ENCODE results near the gene FOXK1.

Gene FOXK1

DNA sequence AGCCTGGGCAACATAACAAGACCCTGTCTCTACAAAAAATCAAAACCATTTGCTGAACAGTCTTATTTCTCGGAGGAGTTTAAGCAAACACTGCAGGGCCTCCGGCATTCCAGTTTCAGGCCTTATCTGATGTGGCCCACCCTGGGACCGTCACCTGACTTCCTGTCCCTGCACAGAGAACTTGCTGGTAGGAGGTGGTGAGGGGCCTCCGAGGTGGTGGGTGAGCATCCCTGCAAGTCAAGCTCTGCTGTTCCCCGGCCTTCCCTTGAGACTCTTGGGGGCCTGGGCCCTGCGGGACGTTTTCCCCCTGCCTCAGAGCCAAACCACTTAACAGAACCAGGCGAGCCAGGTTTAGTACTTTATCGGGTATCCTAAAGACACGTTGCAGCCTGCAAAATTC, 48.9 kb downstream of the FOXK1 start:
- H2AK5ac ChIP-seq (ENCODE audit: low read length): no peak overlapping the region
- no peak overlapping the region for H3K4me3 ChIP-seq (ENCODE audit: low read length)
- H2BK5ac ChIP-seq (ENCODE audit: low read length): no peak overlapping the region
- H3K56ac ChIP-seq (ENCODE audit: low read length): no peak overlapping the region
- no peak overlapping the region for H2BK15ac ChIP-seq (replicated peaks; ENCODE audit: low read depth)
- H3K27me3 ChIP-seq (ENCODE audit: insufficient read depth, low read length, poor library complexity): no peaks in the 10 kb centered on the region
- H4K5ac ChIP-seq (ENCODE audit: low read length): no peak overlapping the region
- peak; percentile 51 for DNase-seq
- no peak overlapping the region for H3K4ac ChIP-seq (ENCODE audit: low read depth, low read length)
- no peak overlapping the region for H3K18ac ChIP-seq (ENCODE audit: low read length)
- no peak overlapping the region for H4K8ac ChIP-seq (ENCODE audit: low read depth, low read length)
- no peak overlapping the region for H2BK120ac ChIP-seq (ENCODE audit: low read depth, low read length)
- no peaks in the 10 kb centered on the region for H3K36me3 ChIP-seq (ENCODE audit: control insufficient read depth, insufficient read depth, low read length)
- no peak overlapping the region for H3K23ac ChIP-seq (ENCODE audit: low read length)
- H3K4me1 ChIP-seq (ENCODE audit: control insufficient read depth, low read depth, low read length): no peaks in the 10 kb centered on the region
- H3K79me2 ChIP-seq (ENCODE audit: control insufficient read depth, insufficient read depth, low read length): no peaks in the 10 kb centered on the region
- peaks cover 2% of the 10 kb centered on the region for H3K79me1 ChIP-seq (ENCODE audit: low read length)
- H3K4me2 ChIP-seq (ENCODE audit: low read length): no peak overlapping the region
- no peak overlapping the region for H3K9ac ChIP-seq (ENCODE audit: low read length)
- H3K27ac ChIP-seq (ENCODE audit: low read depth, low read length): no peak overlapping the region
- WGBS (ENCODE audit: extremely low coverage, insufficient coverage, low lambda C conversion rate): no CpG with 5 or more reads among the region's 10 CpGs

DNA sequence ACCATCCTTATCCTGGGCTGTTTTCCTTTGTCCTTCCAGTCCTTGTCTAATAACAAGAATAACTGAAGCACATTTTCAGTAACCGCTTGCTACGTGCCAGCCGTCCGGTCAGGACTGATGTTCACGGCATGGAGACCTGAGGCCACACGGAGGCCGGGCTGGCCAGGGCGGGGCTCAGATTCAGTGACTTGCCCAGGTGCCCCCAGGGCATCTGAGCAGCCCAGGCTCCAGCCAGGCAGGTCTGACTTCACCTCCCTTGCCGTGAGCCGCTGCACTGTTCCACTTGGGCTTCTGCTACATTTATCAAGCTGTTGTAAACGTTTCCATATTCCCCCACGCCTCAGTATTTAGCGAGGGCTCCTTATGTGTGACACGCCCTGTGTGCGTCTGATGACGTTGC, 49.7 kb downstream of the FOXK1 start:
- Histone ChIP-seq H3K18ac (ENCODE audit: low read length) (no peak overlapping the region), H2BK120ac (ENCODE audit: low read depth, low read length) (no peak overlapping the region), H3K27ac (ENCODE audit: low read depth, low read length) (no peak overlapping the region), H3K56ac (ENCODE audit: low read length) (no peak overlapping the region), H3K79me1 (ENCODE audit: low read length) (peaks cover 2% of the 10 kb centered on the region), H4K8ac (ENCODE audit: low read depth, low read length) (no peak overlapping the region), H3K4ac (ENCODE audit: low read depth, low read length) (no peak overlapping the region), H2BK5ac (ENCODE audit: low read length) (no peak overlapping the region), H4K5ac (ENCODE audit: low read length) (no peak overlapping the region), H3K27me3 (ENCODE audit: insufficient read depth, low read length, poor library complexity) (no peaks in the 10 kb centered on the region), H3K4me2 (ENCODE audit: low read length) (no peak overlapping the region), H2BK15ac (replicated peaks; ENCODE audit: low read depth) (no peak overlapping the region), H3K9ac (ENCODE audit: low read length) (no peak overlapping the region), H3K4me1 (ENCODE audit: control insufficient read depth, low read depth, low read length) (no peaks in the 10 kb centered on the region), H3K4me3 (ENCODE audit: low read length) (no peak overlapping the region), H3K36me3 (ENCODE audit: control insufficient read depth, insufficient read depth, low read length) (no peaks in the 10 kb centered on the region), H3K23ac (ENCODE audit: low read length) (no peak overlapping the region), H2AK5ac (ENCODE audit: low read length) (no peak overlapping the region), H3K79me2 (ENCODE audit: control insufficient read depth, insufficient read depth, low read length) (no peaks in the 10 kb centered on the region)
- DNase-seq: no peak
- WGBS (ENCODE audit: extremely low coverage, insufficient coverage, low lambda C conversion rate): no CpG with 5 or more reads among the region's 16 CpGs

DNA sequence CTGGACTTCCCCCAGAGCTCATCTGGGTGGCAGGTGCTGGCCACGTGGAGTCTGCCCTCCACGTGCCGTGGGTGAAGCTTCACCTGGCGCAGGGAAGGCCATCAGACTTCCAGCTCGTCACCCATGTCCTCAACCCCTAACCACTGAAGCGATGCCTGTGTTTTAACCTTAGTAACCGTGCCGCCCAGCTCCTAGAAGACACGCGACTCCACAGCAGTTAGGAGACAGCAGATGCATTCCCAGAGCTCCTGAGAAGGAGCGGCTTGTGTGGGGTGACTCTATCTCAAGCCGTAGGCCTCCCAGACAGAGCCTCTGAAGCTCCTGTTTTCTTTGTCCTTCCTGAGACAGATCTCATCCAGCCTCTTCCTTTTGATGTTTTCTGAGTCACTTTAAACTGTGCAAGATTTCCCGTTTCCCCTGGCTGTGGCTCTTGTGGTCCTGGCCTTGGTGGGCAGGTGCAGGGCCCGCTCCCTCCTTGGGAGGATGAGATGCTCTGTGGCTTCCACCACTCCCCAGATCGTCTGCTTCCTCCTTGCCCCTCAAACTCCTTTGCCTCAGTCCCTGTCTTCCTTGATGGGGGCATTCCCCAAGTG, 51.9 kb downstream of the FOXK1 start:
- H4K5ac ChIP-seq (ENCODE audit: low read length): no peak overlapping the region
- H3K18ac ChIP-seq (ENCODE audit: low read length): no peak overlapping the region
- no peaks in the 10 kb centered on the region for H3K79me2 ChIP-seq (ENCODE audit: control insufficient read depth, insufficient read depth, low read length)
- H3K79me1 ChIP-seq (ENCODE audit: low read length): peaks cover 5% of the 10 kb centered on the region
- H3K56ac ChIP-seq (ENCODE audit: low read length): no peak overlapping the region
- H2BK120ac ChIP-seq (ENCODE audit: low read depth, low read length): no peak overlapping the region
- no peak overlapping the region for H3K4me3 ChIP-seq (ENCODE audit: low read length)
- no peak overlapping the region for H3K27ac ChIP-seq (ENCODE audit: low read depth, low read length)
- no peak overlapping the region for H3K4ac ChIP-seq (ENCODE audit: low read depth, low read length)
- no peak overlapping the region for H2BK5ac ChIP-seq (ENCODE audit: low read length)
- H3K23ac ChIP-seq (ENCODE audit: low read length): no peak overlapping the region
- WGBS (ENCODE audit: extremely low coverage, insufficient coverage, low lambda C conversion rate): no CpG with 5 or more reads among the region's 15 CpGs
- H3K4me1 ChIP-seq (ENCODE audit: control insufficient read depth, low read depth, low read length): peaks cover 3% of the 10 kb centered on the region
- H3K9ac ChIP-seq (ENCODE audit: low read length): no peak overlapping the region
- H3K36me3 ChIP-seq (ENCODE audit: control insufficient read depth, insufficient read depth, low read length): no peaks in the 10 kb centered on the region
- H3K4me2 ChIP-seq (ENCODE audit: low read length): no peak overlapping the region
- H4K8ac ChIP-seq (ENCODE audit: low read depth, low read length): no peak overlapping the region
- H3K27me3 ChIP-seq (ENCODE audit: insufficient read depth, low read length, poor library complexity): no peaks in the 10 kb centered on the region
- DNase-seq: no peak
- no peak overlapping the region for H2BK15ac ChIP-seq (replicated peaks; ENCODE audit: low read depth)
- H2AK5ac ChIP-seq (ENCODE audit: low read length): no peak overlapping the region

DNA sequence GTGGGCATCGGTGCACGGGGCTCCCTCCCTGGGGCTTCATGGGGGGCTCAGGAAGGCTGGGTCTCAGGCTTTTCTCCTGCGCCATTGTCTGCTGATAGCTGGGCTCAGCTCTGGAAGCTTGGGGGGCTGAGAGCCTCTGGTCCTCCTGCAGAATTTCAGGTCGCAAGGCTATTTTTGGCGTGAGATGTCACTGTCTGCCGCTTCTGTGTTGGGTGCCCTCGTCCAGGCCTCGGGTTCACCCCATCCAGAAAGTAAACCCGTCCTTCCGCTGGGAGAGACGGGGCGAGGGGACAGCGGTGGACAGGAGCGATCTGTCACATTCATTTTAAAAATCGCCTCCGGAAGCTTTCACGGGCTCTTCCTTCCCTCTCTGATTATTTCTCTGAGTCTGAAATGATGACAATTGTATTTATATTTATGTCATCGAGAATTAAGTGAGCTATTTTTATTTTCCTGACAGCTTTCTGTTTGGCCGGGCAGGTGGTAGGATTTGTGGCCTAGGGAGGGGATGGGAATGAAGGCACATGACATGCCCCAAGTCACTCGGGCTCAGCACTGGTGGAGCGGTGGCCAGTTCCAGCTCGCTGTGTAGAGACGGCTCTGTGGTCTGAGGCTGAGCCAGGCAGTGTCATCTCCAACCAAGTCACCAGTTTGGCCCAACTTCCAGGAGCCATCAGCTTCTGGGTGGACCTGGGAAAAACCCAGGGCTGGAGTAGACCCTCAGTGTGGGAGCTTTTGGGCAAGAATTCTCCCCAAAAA, 52.7 kb downstream of the FOXK1 start:
- Histone ChIP-seq H3K4me2 (ENCODE audit: low read length) (no peak overlapping the region), H3K4me3 (ENCODE audit: low read length) (no peak overlapping the region), H3K27me3 (ENCODE audit: insufficient read depth, low read length, poor library complexity) (no peaks in the 10 kb centered on the region), H4K8ac (ENCODE audit: low read depth, low read length) (no peak overlapping the region), H2BK15ac (replicated peaks; ENCODE audit: low read depth) (no peak overlapping the region), H3K36me3 (ENCODE audit: control insufficient read depth, insufficient read depth, low read length) (no peaks in the 10 kb centered on the region), H3K23ac (ENCODE audit: low read length) (no peak overlapping the region), H3K18ac (ENCODE audit: low read length) (no peak overlapping the region), H4K5ac (ENCODE audit: low read length) (no peak overlapping the region), H2BK120ac (ENCODE audit: low read depth, low read length) (no peak overlapping the region), H3K79me1 (ENCODE audit: low read length) (peaks cover 5% of the 10 kb centered on the region), H3K79me2 (ENCODE audit: control insufficient read depth, insufficient read depth, low read length) (no peaks in the 10 kb centered on the region), H3K9ac (ENCODE audit: low read length) (no peak overlapping the region), H3K56ac (ENCODE audit: low read length) (no peak overlapping the region), H2BK5ac (ENCODE audit: low read length) (no peak overlapping the region), H3K27ac (ENCODE audit: low read depth, low read length) (no peak overlapping the region), H3K4me1 (ENCODE audit: control insufficient read depth, low read depth, low read length) (peaks cover 7% of the 10 kb centered on the region), H2AK5ac (ENCODE audit: low read length) (no peak overlapping the region), H3K4ac (ENCODE audit: low read depth, low read length) (no peak overlapping the region)
- DNase-seq: no peak
- WGBS (ENCODE audit: extremely low coverage, insufficient coverage, low lambda C conversion rate): no CpG with 5 or more reads among the region's 23 CpGs

DNA sequence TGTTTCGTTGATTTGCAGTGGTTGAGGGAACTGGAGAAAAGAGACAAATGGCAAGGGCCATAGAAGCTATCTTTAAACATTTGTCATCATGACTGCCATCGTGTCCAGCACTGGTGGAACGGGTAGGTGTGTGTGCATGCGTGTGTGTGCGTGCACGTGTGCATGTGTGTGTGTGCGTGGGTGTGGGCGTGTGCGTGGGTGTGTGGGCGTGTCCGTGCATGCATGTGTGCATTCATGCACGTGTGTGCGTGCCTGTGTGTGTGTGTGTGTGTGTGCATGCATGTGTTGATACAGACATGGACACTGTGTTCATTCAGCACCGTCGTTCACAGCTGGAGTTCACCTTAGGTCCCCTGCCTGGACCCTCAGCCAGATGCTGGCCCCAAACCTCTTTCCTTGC, 55.2 kb downstream of the FOXK1 start:
- H2BK15ac ChIP-seq (replicated peaks; ENCODE audit: low read depth): no peak overlapping the region
- H3K4ac ChIP-seq (ENCODE audit: low read depth, low read length): no peak overlapping the region
- H3K9ac ChIP-seq (ENCODE audit: low read length): no peak overlapping the region
- H3K4me1 ChIP-seq (ENCODE audit: control insufficient read depth, low read depth, low read length): peaks cover 7% of the 10 kb centered on the region
- no peak overlapping the region for H4K8ac ChIP-seq (ENCODE audit: low read depth, low read length)
- H3K27me3 ChIP-seq (ENCODE audit: insufficient read depth, low read length, poor library complexity): no peaks in the 10 kb centered on the region
- no peak overlapping the region for H2AK5ac ChIP-seq (ENCODE audit: low read length)
- no peak for DNase-seq
- no peaks in the 10 kb centered on the region for H3K79me2 ChIP-seq (ENCODE audit: control insufficient read depth, insufficient read depth, low read length)
- no peak overlapping the region for H2BK120ac ChIP-seq (ENCODE audit: low read depth, low read length)
- peaks cover 4% of the 10 kb centered on the region for H3K79me1 ChIP-seq (ENCODE audit: low read length)
- no peak overlapping the region for H2BK5ac ChIP-seq (ENCODE audit: low read length)
- no peak overlapping the region for H4K5ac ChIP-seq (ENCODE audit: low read length)
- H3K36me3 ChIP-seq (ENCODE audit: control insufficient read depth, insufficient read depth, low read length): no peaks in the 10 kb centered on the region
- no CpG with 5 or more reads among the region's 15 CpGs for WGBS (ENCODE audit: extremely low coverage, insufficient coverage, low lambda C conversion rate)
- no peak overlapping the region for H3K27ac ChIP-seq (ENCODE audit: low read depth, low read length)
- no peak overlapping the region for H3K18ac ChIP-seq (ENCODE audit: low read length)
- peak overlapping the region; percentile 42 for H3K56ac ChIP-seq (ENCODE audit: low read length)
- H3K23ac ChIP-seq (ENCODE audit: low read length): peak overlapping the region; percentile 24
- no peak overlapping the region for H3K4me3 ChIP-seq (ENCODE audit: low read length)
- no peak overlapping the region for H3K4me2 ChIP-seq (ENCODE audit: low read length)

Measured in mesendoderm (in vitro differentiated cells).